Thyroid gland (tissue), 4 donors: Measurements from ENCODE around the gene SWT1. TPM values are rescaled to one million over a fixed set of nuclear protein-coding genes. Genes with fewer than 3 reads are reported as not detected.

Experiments
- DNase-seq, 2 donors: peaks; one replicate each; pipeline ENCODE4 v3.0.0-alpha.2; 2019
- H3K27ac ChIP-seq, 3 donors: fragments of 200-600 bp; sonication (generic); 1 replicate in 2 of 3; 2 replicates in 1 of 3; pipeline ENCODE4 v1.5.1; 2016 to 2019; ENCODE audit warnings: mild to moderate bottlenecking in 1 of 3, moderate library complexity in 1 of 3
- H3K27me3 ChIP-seq: fragments of 200-600 bp; sonication (generic); one replicate; pipeline ENCODE4 v1.5.1; 2019
- H3K36me3 ChIP-seq, 2 donors: fragments of 200-600 bp; sonication (generic); one replicate each; pipeline ENCODE4 v1.5.1; 2016 to 2019
- H3K4me1 ChIP-seq, 2 donors: fragments of 200-600 bp; sonication (generic); one replicate each; pipeline ENCODE4 v1.5.1; 2017 to 2019
- H3K4me3 ChIP-seq, 3 donors: fragments of 200-600 bp; sonication (generic); replicated peaks in 1 of 3; 1 replicate in 2 of 3; 2 replicates in 1 of 3; pipeline ENCODE4 v1.5.1; 2016; ENCODE audit warnings: mild to moderate bottlenecking in 1 of 3
- H3K9me3 ChIP-seq: fragments of 200-600 bp; sonication (generic); one replicate; pipeline ENCODE4 v1.5.1; 2017
- CTCF ChIP-seq, 6 experiments: fragments of 200-600 bp in 3 of 6; fragments of 450-650 bp in 3 of 6; sonication (generic) in 3 of 6; IDR thresholded peaks; one replicate each; pipeline ENCODE4 v1.5.1; 2016 to 2019; ENCODE audit warnings: antibody characterized with exemption in 6 of 6, mild to moderate bottlenecking in 2 of 6, inconsistent platforms in 1 of 6, moderate library complexity in 1 of 6
- POLR2A ChIP-seq, 2 donors: fragments of 450-650 bp; IDR thresholded peaks; one replicate each; pipeline ENCODE4 v1.6.1; 2017; ENCODE audit warnings: antibody characterized with exemption in 2 of 2, mild to moderate bottlenecking in 2 of 2, moderate library complexity in 1 of 2
- WGBS, 2 donors: methylation state at CpG; one replicate each; pipeline ENCODE4 v1.1.5; 2017; 5-methylcytosine and 5-hydroxymethylcytosine counted together
- intact Hi-C: fragments of 100-400 bp; cut with DNase I; formaldehyde crosslinking; loops from one replicate; pipeline ENCODE4 v1.15.1; 2023
- total RNA-seq, 4 donors: library from RNA; depleted of rRNA; stranded (reverse); fragments of >200 nt; gene quantifications; one replicate each; pipeline ENCODE4 v1.2.3, GENCODE V29; 2016

Gene SWT1
- total RNA-seq, 4 donors from 2014 or later: 9.4 to 13.4 (median 11.4) TPM

- intact Hi-C loops: no loop called here
- Histone ChIP-seq H3K9me3 (no peaks in the 10 kb centered on the region), H3K4me3 (peak overlapping the region; percentile 44 to 79 (median 66)), H3K4me1 (peaks cover 12 to 23% of the 10 kb centered on the region in 2 donors), H3K27me3 (no peaks in the 10 kb centered on the region), H3K27ac (peak overlapping the region; percentile 96 to 98 (median 98)), H3K36me3 (no peaks in the 10 kb centered on the region)
- WGBS, 2 donors: 0 to 1% methylated on average over 24 of the region's 30 CpGs
- TF ChIP-seq POLR2A (IDR thresholded peaks at IDR 0.05) (no peak), CTCF (IDR thresholded peaks at IDR 0.05) (no peak)
- no peak for DNase-seq
Observed at GRCh38 chr1:185156288-185156853, 596 bp upstream of the SWT1 start.

DNA sequence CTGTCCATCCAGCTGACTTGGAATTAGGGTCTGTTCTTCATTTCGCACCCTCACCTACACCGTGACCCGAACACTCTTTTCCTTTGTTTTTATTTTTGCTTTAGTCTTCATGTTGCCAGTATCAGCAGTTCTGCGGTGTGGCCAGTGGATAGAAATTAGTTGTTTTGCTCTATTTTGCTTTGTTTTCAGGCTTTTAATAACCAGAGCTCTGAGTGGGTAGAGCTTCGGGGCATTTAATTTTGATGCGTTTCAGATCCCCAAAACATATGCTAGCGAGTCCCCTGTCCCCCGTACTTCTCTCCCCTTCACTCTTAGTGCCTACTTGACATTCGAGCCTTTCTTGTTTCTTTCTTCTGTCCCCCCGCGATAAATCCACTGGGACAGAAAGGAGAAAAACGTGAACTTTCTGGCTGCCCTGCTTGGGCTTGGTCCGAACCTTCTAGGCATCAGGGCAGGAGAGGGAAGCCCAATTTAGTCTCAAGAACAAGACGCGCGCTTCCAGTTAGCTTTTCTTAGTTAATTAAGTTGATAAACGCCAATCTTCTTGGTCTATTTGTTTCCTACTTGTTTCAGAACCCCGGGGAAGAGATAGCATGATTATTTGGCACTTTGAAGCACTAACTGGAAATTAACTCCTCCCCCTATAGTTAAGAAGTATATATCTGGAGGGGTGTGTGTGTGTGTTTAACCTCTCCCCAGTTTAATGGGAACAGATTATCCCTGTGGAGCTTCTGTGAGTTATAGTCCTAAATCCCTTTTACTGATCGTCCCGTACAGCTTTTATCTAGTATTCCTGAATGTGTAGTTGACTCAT, 839 bp downstream of the SWT1 start:
- Histone ChIP-seq H3K36me3 (no peaks in the 10 kb centered on the region), H3K4me3 (peak overlapping the region; percentile 44 to 84 (median 79)), H3K27me3 (no peaks in the 10 kb centered on the region), H3K27ac (peak overlapping the region; percentile 92 to 98 (median 98)), H3K9me3 (no peaks in the 10 kb centered on the region), H3K4me1 (peaks cover 6 to 17% of the 10 kb centered on the region in 2 donors)
- no peak for DNase-seq
- TF ChIP-seq CTCF (IDR thresholded peaks at IDR 0.05) (no peak), POLR2A (IDR thresholded peaks at IDR 0.05) (no peak)
- intact Hi-C loops: no loop called here
- WGBS, 2 donors: 2% methylated on average over 20 of the region's 20 CpGs

DNA sequence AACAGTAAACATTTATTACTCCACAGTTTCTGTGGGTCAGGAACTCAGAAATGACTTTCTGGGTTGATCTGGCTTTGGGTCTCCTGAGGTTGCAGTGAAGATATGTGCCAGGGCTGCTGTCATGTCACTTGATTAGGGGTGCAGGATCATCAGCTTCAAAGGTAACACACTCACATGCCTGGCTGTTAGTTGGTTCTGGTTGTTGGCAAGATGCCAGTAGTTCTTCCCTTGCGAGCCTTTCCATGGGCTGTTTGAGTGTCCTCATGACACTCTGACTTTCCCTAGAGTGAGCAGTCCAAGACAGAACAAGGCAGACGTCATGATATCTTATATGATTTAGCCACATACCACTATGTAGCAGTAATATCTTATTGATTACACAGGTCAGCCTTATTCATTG, 1.8 kb downstream of the SWT1 start:
- H3K27me3 ChIP-seq: no peaks in the 10 kb centered on the region
- no peaks in the 10 kb centered on the region for H3K36me3 ChIP-seq
- WGBS, 2 donors: 35 to 37% methylated on average over 2 of the region's 2 CpGs
- intact Hi-C loops: no loop called here
- peaks cover 6 to 17% of the 10 kb centered on the region in 2 donors for H3K4me1 ChIP-seq
- no peak overlapping the region for H3K4me3 ChIP-seq
- DNase-seq: peak; percentile 15 to 25
- H3K9me3 ChIP-seq: no peaks in the 10 kb centered on the region
- no peak overlapping the region for H3K27ac ChIP-seq
- TF ChIP-seq POLR2A (IDR thresholded peaks at IDR 0.05): no peak
- TF ChIP-seq CTCF (IDR thresholded peaks at IDR 0.05): no peak

DNA sequence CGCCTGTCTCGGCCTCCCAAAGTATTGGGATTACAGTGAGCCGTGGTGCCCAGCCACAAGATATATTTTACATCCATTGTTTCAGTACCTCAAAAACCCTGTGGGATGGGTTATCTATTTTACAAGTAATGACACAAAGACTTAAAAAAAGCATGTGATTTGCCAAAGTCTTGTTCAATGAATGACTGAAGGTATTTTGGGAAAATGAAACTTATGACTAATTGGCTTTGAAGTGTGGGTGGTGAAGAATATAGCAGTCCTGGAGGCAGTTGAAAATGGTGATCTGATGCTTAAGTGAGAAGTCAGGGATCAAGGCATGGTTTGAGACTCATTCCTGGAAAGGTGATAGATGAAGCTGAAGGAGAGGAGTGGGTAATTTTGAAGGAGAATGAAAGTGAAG, 3.0 kb downstream of the SWT1 start:
- intact Hi-C loops: no loop called here
- Histone ChIP-seq H3K27ac (no peak overlapping the region), H3K4me3 (no peak overlapping the region), H3K27me3 (no peaks in the 10 kb centered on the region), H3K4me1 (peaks cover 5 to 10% of the 10 kb centered on the region in 2 donors), H3K9me3 (no peaks in the 10 kb centered on the region), H3K36me3 (no peaks in the 10 kb centered on the region)
- no peak for TF ChIP-seq POLR2A (IDR thresholded peaks at IDR 0.05)
- no peak for DNase-seq
- WGBS, 2 donors: 97% methylated on average over 3 of the region's 3 CpGs

- Histone ChIP-seq H3K9me3 (no peaks in the 10 kb centered on the region), H3K4me1 (peaks cover 0 to 3% of the 10 kb centered on the region in 2 donors), H3K4me3 (no peak overlapping the region), H3K27me3 (no peaks in the 10 kb centered on the region), H3K27ac (no peak overlapping the region), H3K36me3 (peaks cover 5 to 8% of the 10 kb centered on the region in 2 donors)
- TF ChIP-seq POLR2A (IDR thresholded peaks at IDR 0.05) (no peak), CTCF (IDR thresholded peaks at IDR 0.05) (no peak)
- intact Hi-C loops: no loop called here
- DNase-seq: no peak
- WGBS, 2 donors: 93 to 96% methylated on average over 4 of the region's 4 CpGs
Observed at GRCh38 chr1:185162491-185162890, 5.5 kb downstream of the SWT1 start.
